Neutrophil (primary cell): ENCODE measurements around the gene GABPB2.
"Not testable (repeated sequence)": the region's sequence is repeated elsewhere in the genome, so short reads cannot be mapped to it uniquely, and the experiment has no call there.

Experiments
- H3K27ac ChIP-seq: fragments of 200-600 bp; sonication (generic); 2 replicates; pipeline ENCODE4 v1.5.1; 2016; ENCODE audit warnings: mild to moderate bottlenecking, moderate library complexity
- H3K27me3 ChIP-seq: fragments of 200-600 bp; sonication (generic); 2 replicates; pipeline ENCODE4 v1.6.0; 2016; ENCODE audit warnings: mild to moderate bottlenecking
- H3K36me3 ChIP-seq: fragments of 200-600 bp; sonication (generic); 2 replicates; pipeline ENCODE4 v1.5.1; 2017
- H3K4me1 ChIP-seq, 2 experiments: fragments of 200-600 bp in 1 of 2; sonication (generic) in 1 of 2; 1 replicate in 1 of 2; 2 replicates in 1 of 2; pipeline versions ENCODE4 v1.5.1 to v1.6.1; 2013 to 2016; ENCODE audit warnings: low read depth in 1 of 2, low read length in 1 of 2, mild to moderate bottlenecking in 1 of 2, moderate library complexity in 1 of 2; ENCODE audit not compliant: control insufficient read depth in 1 of 2, insufficient read depth in 1 of 2
- H3K4me3 ChIP-seq, 2 experiments: fragments of 200-600 bp in 1 of 2; sonication (generic) in 1 of 2; 1 replicate in 1 of 2; 2 replicates in 1 of 2; pipeline ENCODE4 v1.5.1; 2013 to 2016; ENCODE audit warnings: low read depth in 1 of 2, low read length in 1 of 2, mild to moderate bottlenecking in 1 of 2, moderate library complexity in 1 of 2
- H3K9me3 ChIP-seq: fragments of 200-600 bp; sonication (generic); 2 replicates; pipeline ENCODE4 v1.5.1; 2016
- CTCF ChIP-seq: fragments of 200-600 bp; sonication (generic); IDR thresholded peaks from 2 replicates; pipeline ENCODE4 v1.5.1; 2016; ENCODE audit warnings: antibody characterized with exemption

The GABPB2 gene

GRCh38 chr1:151067185-151067584 is 3.4 kb upstream of the GABPB2 start:
- no peaks in the 10 kb centered on the region for H3K27me3 ChIP-seq
- no peak overlapping the region for H3K4me3 ChIP-seq
- no peak for TF ChIP-seq CTCF
- H3K36me3 ChIP-seq: no peaks in the 10 kb centered on the region
- peaks cover 14 to 20% of the 10 kb centered on the region in 2 experiments for H3K4me1 ChIP-seq
- H3K9me3 ChIP-seq: no peaks in the 10 kb centered on the region
- no peak overlapping the region for H3K27ac ChIP-seq

GRCh38 chr1:151069103-151069486 is 1.5 kb upstream of the GABPB2 start:
- Histone ChIP-seq H3K4me3 (no peak overlapping the region), H3K4me1 (peaks cover 14 to 20% of the 10 kb centered on the region in 2 experiments), H3K27me3 (no peaks in the 10 kb centered on the region), H3K27ac (peak overlapping the region; percentile 2), H3K36me3 (no peaks in the 10 kb centered on the region), H3K9me3 (no peaks in the 10 kb centered on the region)
- TF ChIP-seq CTCF: no peak

GRCh38 chr1:151072224-151072623 is 1.7 kb downstream of the GABPB2 start:
- no peak for TF ChIP-seq CTCF
- H3K4me3 ChIP-seq: no peak overlapping the region

GRCh38 chr1:151085953-151086559 is 15.5 kb downstream of the GABPB2 start:
- no peak overlapping the region for H3K27ac ChIP-seq
- H3K4me3 ChIP-seq: no peak overlapping the region
- H3K27me3 ChIP-seq: no peaks in the 10 kb centered on the region
- no peaks in the 10 kb centered on the region for H3K9me3 ChIP-seq
- no peak for TF ChIP-seq CTCF
- H3K4me1 ChIP-seq: peaks cover 6 to 10% of the 10 kb centered on the region in 2 experiments
- no peaks in the 10 kb centered on the region for H3K36me3 ChIP-seq

More at GRCh38 chr1:151072224-151072623, 1.7 kb downstream of the GABPB2 start:
- H3K4me1 ChIP-seq: peaks cover 14 to 20% of the 10 kb centered on the region in 2 experiments
- H3K9me3 ChIP-seq: no peaks in the 10 kb centered on the region
- H3K27ac ChIP-seq: peak overlapping the region; percentile 96
- H3K36me3 ChIP-seq: no peaks in the 10 kb centered on the region
- H3K27me3 ChIP-seq: no peaks in the 10 kb centered on the region

GRCh38 chr1:151097426-151097825 is 26.9 kb downstream of the GABPB2 start:
- H3K4me1 ChIP-seq, H3K27me3 ChIP-seq, H3K36me3 ChIP-seq, H3K9me3 ChIP-seq, H3K27ac ChIP-seq, H3K4me3 ChIP-seq: not testable (repeated sequence)

- no peak for TF ChIP-seq CTCF
- Histone ChIP-seq H3K4me1 (no peaks in the 10 kb centered on the region), H3K27me3 (no peaks in the 10 kb centered on the region), H3K4me3 (no peak overlapping the region), H3K27ac (no peak overlapping the region), H3K9me3 (no peaks in the 10 kb centered on the region), H3K36me3 (peaks cover 11% of the 10 kb centered on the region)
Observed at GRCh38 chr1:151098126-151098525, 27.6 kb downstream of the GABPB2 start.
